ENCODE measurements around the gene PLCH1.

DNA sequence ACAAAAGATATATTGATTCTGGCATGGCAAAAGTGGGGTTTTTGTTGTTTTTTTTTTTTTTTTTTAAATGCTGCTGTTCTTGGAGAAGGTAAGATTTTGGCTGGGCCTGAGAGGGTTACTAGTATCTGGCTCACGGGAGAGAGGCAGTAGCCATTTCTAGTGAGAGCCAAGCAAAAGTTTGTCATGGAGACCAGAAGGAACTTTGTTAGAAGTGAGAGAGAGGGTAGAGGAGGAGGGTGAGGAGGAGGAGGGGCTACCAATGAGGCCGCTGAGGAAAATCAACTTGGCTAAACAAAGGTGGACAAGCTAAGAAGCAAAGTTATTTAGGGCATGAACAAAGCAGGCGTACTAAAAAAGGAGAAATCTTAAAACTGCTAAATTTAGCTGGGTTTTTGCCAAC is 402.5 kb downstream of the PLCH1 start:
- TF ChIP-seq YY1 (IDR thresholded peaks at IDR 0.05) (no peak), RAD21 (IDR thresholded peaks at IDR 0.05) (no peak), FOXA1 (IDR thresholded peaks at IDR 0.05) (no peak), JUND (IDR thresholded peaks at IDR 0.05) (no peak), GABPA (IDR thresholded peaks at IDR 0.05 in 1 of 2, conservative IDR thresholded peaks at IDR 0.05 in 1 of 2) (no peak), TAF1 (conservative IDR thresholded peaks at IDR 0.05) (no peak), HNF4G (IDR thresholded peaks at IDR 0.05) (no peak), RXRA (IDR thresholded peaks at IDR 0.05) (no peak)
- TF ChIP-seq, protein P1, sequence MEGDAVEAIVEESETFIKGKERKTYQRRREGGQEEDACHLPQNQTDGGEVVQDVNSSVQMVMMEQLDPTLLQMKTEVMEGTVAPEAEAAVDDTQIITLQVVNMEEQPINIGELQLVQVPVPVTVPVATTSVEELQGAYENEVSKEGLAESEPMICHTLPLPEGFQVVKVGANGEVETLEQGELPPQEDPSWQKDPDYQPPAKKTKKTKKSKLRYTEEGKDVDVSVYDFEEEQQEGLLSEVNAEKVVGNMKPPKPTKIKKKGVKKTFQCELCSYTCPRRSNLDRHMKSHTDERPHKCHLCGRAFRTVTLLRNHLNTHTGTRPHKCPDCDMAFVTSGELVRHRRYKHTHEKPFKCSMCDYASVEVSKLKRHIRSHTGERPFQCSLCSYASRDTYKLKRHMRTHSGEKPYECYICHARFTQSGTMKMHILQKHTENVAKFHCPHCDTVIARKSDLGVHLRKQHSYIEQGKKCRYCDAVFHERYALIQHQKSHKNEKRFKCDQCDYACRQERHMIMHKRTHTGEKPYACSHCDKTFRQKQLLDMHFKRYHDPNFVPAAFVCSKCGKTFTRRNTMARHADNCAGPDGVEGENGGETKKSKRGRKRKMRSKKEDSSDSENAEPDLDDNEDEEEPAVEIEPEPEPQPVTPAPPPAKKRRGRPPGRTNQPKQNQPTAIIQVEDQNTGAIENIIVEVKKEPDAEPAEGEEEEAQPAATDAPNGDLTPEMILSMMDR (IDR thresholded peaks at IDR 0.05; ENCODE audit: low read depth, low read length, missing input control) = no peak
- TF ChIP-seq, protein P2, sequence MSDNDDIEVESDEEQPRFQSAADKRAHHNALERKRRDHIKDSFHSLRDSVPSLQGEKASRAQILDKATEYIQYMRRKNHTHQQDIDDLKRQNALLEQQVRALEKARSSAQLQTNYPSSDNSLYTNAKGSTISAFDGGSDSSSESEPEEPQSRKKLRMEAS (IDR thresholded peaks at IDR 0.05) = no peak
- TF ChIP-seq, protein P3, sequence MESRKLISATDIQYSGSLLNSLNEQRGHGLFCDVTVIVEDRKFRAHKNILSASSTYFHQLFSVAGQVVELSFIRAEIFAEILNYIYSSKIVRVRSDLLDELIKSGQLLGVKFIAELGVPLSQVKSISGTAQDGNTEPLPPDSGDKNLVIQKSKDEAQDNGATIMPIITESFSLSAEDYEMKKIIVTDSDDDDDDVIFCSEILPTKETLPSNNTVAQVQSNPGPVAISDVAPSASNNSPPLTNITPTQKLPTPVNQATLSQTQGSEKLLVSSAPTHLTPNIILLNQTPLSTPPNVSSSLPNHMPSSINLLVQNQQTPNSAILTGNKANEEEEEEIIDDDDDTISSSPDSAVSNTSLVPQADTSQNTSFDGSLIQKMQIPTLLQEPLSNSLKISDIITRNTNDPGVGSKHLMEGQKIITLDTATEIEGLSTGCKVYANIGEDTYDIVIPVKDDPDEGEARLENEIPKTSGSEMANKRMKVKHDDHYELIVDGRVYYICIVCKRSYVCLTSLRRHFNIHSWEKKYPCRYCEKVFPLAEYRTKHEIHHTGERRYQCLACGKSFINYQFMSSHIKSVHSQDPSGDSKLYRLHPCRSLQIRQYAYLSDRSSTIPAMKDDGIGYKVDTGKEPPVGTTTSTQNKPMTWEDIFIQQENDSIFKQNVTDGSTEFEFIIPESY (IDR thresholded peaks at IDR 0.05) = no peak
- TF ChIP-seq, protein P4, sequence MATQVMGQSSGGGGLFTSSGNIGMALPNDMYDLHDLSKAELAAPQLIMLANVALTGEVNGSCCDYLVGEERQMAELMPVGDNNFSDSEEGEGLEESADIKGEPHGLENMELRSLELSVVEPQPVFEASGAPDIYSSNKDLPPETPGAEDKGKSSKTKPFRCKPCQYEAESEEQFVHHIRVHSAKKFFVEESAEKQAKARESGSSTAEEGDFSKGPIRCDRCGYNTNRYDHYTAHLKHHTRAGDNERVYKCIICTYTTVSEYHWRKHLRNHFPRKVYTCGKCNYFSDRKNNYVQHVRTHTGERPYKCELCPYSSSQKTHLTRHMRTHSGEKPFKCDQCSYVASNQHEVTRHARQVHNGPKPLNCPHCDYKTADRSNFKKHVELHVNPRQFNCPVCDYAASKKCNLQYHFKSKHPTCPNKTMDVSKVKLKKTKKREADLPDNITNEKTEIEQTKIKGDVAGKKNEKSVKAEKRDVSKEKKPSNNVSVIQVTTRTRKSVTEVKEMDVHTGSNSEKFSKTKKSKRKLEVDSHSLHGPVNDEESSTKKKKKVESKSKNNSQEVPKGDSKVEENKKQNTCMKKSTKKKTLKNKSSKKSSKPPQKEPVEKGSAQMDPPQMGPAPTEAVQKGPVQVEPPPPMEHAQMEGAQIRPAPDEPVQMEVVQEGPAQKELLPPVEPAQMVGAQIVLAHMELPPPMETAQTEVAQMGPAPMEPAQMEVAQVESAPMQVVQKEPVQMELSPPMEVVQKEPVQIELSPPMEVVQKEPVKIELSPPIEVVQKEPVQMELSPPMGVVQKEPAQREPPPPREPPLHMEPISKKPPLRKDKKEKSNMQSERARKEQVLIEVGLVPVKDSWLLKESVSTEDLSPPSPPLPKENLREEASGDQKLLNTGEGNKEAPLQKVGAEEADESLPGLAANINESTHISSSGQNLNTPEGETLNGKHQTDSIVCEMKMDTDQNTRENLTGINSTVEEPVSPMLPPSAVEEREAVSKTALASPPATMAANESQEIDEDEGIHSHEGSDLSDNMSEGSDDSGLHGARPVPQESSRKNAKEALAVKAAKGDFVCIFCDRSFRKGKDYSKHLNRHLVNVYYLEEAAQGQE (IDR thresholded peaks at IDR 0.05) = no peak
